Heart left ventricle (tissue), 13 donors: Measurements from ENCODE around the gene GDAP1L1.

ENCODE experiments used
- POLR2A ChIP-seq, 2 donors: fragments of 450-650 bp; IDR thresholded peaks; one replicate each; pipeline ENCODE4 v1.6.1; 2017; ENCODE audit warnings: antibody characterized with exemption in 2 of 2, mild to moderate bottlenecking in 2 of 2, moderate library complexity in 2 of 2
- TF ChIP-seq, protein P1 (sequence below), 12 donors: fragments of 200-600 bp; sonication (generic) in 4 of 12; IDR thresholded peaks; one replicate each; pipeline versions ENCODE4 v1.5.0 to v1.8.0; 2018 to 2022; ENCODE audit warnings: antibody characterized with exemption in 12 of 12, mild to moderate bottlenecking in 5 of 12
- donor health status: ischemic (EF 13 %, LVEDD 7.1; RV severe dilation, severe dysfunction).
- donor health status: DM: no; HTN: yes; CAD: no.
- donor health status: DM: no; HTN: no; CAD: no.
- donor health status: ischemic (EF 25% LVEDD 6.9; RV normal size, moderate dysfunction).
- donor health status: ischemic (EF 25% LVEDD 5.7; RV mildly dilated, moderate dysfunction).
- donor health status: ischemic (EF 35%, LVEDD 5.7; RV mildly dilated, moderate dysfunction).
- donor health status: nonischemic (EF 11% LVEDD 7.7; RV severe dilation, severe dysfunction).
- donor health status: DM: yes; HTN: yes; CAD: no.
- donor health status: PGD.
- donor health status: ischemic (EF 29% LVEDD 5.4; RV normal size, mild dysfunction).
- donor health status: nonischemic (EF 23%, LVEDD 6.1; RV moderate dilation, normal function).

DNA sequence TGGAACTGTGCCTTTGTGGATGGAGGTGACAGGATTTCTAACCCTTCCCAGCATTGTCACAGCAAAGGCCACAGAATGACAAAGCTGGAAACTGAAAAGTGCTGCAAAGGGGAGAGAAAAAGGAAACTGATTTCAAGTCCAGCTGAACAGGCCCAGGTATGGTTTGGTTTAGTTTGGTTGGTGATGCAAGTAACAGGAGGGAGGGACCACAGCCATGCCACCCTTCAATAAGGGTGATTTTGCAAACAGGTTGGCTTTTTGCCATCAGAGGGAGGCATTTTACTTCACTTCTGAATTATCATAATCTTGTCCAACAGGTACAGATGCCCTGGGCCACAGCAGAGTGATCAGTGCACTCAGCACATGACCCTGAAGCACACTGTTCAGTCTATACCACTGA is 57.3 kb downstream of the GDAP1L1 start:
- TF ChIP-seq, protein P1, sequence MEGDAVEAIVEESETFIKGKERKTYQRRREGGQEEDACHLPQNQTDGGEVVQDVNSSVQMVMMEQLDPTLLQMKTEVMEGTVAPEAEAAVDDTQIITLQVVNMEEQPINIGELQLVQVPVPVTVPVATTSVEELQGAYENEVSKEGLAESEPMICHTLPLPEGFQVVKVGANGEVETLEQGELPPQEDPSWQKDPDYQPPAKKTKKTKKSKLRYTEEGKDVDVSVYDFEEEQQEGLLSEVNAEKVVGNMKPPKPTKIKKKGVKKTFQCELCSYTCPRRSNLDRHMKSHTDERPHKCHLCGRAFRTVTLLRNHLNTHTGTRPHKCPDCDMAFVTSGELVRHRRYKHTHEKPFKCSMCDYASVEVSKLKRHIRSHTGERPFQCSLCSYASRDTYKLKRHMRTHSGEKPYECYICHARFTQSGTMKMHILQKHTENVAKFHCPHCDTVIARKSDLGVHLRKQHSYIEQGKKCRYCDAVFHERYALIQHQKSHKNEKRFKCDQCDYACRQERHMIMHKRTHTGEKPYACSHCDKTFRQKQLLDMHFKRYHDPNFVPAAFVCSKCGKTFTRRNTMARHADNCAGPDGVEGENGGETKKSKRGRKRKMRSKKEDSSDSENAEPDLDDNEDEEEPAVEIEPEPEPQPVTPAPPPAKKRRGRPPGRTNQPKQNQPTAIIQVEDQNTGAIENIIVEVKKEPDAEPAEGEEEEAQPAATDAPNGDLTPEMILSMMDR (IDR thresholded peaks at IDR 0.05), result no peak
- no peak for TF ChIP-seq POLR2A (IDR thresholded peaks at IDR 0.05)
